ENCODE data around the gene AHDC1. TPM values are rescaled to one million over a fixed set of nuclear protein-coding genes. Genes with fewer than 3 reads are reported as not detected.

The AHDC1 gene
- total RNA-seq, 5 donors from 2014 or later (not counting 1 experiment from before 2014, with no cell fraction given): 21.9 to 26.4 (median 23.1) TPM

GRCh38 chr1:27648602-27649305 is 44.8 kb upstream of the AHDC1 start:
- no peaks in the 10 kb centered on the region for H3K9me3 ChIP-seq
- no peaks in the 10 kb centered on the region for H3K27me3 Mint-ChIP-seq
- no peak overlapping the region for H3K4me3 Mint-ChIP-seq
- H3K27me3 ChIP-seq (replicated peaks in 1 of 2; ENCODE audit: control insufficient read depth in 2 of 2, extremely low read depth in 1 of 2, insufficient read depth in 2 of 2, low read length in 1 of 2): no peaks in the 10 kb centered on the region
- no peak for ATAC-seq (replicated peaks in 1 of 4)
- 99% methylated on average over 6 of the region's 6 CpGs for WGBS (ENCODE audit: insufficient coverage)
- no peak overlapping the region for H3K4me3 ChIP-seq (ENCODE audit: control insufficient read depth in 1 of 2, extremely low read depth in 1 of 2, low read length in 1 of 2)
- no peaks in the 10 kb centered on the region for H3K9me3 Mint-ChIP-seq
- ChIA-PET POLR2A (no interaction called here), CTCF (no interaction called here)
- DNase-seq: no peak
- no peak overlapping the region for H3K27ac Mint-ChIP-seq
- H3K36me3 ChIP-seq (ENCODE audit: control insufficient read depth in 2 of 2, extremely low read depth in 1 of 2, insufficient read depth in 1 of 2, low read length in 1 of 2): no peaks in the 10 kb centered on the region
- peaks cover under 1 to 8% of the 10 kb centered on the region in 2 experiments for H3K4me1 ChIP-seq (ENCODE audit: control insufficient read depth in 1 of 2, extremely low read depth in 1 of 2, insufficient read depth in 2 of 2, low read length in 2 of 2)
- H3K36me3 Mint-ChIP-seq: no peaks in the 10 kb centered on the region
- peaks cover 22 to 45% (median 22%) of the 10 kb centered on the region in 3 donors for H3K4me1 Mint-ChIP-seq
- no peak overlapping the region for H3K27ac ChIP-seq (ENCODE audit: low read length)

DNA sequence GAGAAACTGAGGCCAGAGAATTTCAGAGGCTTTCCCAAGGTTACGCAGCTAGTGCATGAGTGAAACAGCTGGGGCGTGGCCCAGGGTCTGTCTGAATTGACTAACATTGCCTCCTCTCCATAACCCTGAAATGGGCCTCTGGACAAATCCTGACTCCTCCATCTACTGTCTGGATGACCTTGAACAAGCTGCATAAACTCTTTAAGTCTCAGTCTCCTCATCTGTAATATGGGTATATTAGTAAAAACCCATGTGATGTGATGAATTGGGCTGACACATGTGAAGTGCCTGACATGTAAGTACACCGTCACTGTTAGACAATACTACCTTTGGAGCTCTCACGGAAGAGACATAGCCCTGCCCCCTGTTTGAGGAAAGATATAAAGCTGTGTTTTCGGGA is 43.4 kb upstream of the AHDC1 start:
- H3K27ac Mint-ChIP-seq: no peak overlapping the region
- H3K27ac ChIP-seq (ENCODE audit: low read length): no peak overlapping the region
- H3K9me3 ChIP-seq: no peaks in the 10 kb centered on the region
- H3K4me3 ChIP-seq (ENCODE audit: control insufficient read depth in 1 of 2, extremely low read depth in 1 of 2, low read length in 1 of 2): no peak overlapping the region
- H3K27me3 ChIP-seq (replicated peaks in 1 of 2; ENCODE audit: control insufficient read depth in 2 of 2, extremely low read depth in 1 of 2, insufficient read depth in 2 of 2, low read length in 1 of 2): no peaks in the 10 kb centered on the region
- ChIA-PET CTCF (interaction anchor here in 1 of 2 donors (0.5 kb wide), 1 partner anchor 16 kb away, joined by 3 read pairs; no protein-coding TSS in a partner anchor), POLR2A (no interaction called here)
- no CpG with 5 or more reads among the region's 5 CpGs for WGBS (ENCODE audit: insufficient coverage)
- no peak overlapping the region for H3K4me3 Mint-ChIP-seq
- H3K4me1 ChIP-seq (ENCODE audit: control insufficient read depth in 1 of 2, extremely low read depth in 1 of 2, insufficient read depth in 2 of 2, low read length in 2 of 2): peaks cover 3 to 13% of the 10 kb centered on the region in 2 experiments
- ATAC-seq (replicated peaks in 1 of 4): no peak
- no peak for DNase-seq
- H3K36me3 ChIP-seq (ENCODE audit: control insufficient read depth in 2 of 2, extremely low read depth in 1 of 2, insufficient read depth in 1 of 2, low read length in 1 of 2): no peaks in the 10 kb centered on the region
- H3K4me1 Mint-ChIP-seq: peaks cover 27 to 51% (median 27%) of the 10 kb centered on the region in 3 donors
- H3K9me3 Mint-ChIP-seq: no peaks in the 10 kb centered on the region
- no peaks in the 10 kb centered on the region for H3K36me3 Mint-ChIP-seq
- no peaks in the 10 kb centered on the region for H3K27me3 Mint-ChIP-seq

GRCh38 chr1:27646676-27647075 is 42.7 kb upstream of the AHDC1 start:
- DNase-seq: no peak
- H3K9me3 Mint-ChIP-seq: no peaks in the 10 kb centered on the region
- Histone ChIP-seq H3K4me1 (ENCODE audit: control insufficient read depth in 1 of 2, extremely low read depth in 1 of 2, insufficient read depth in 2 of 2, low read length in 2 of 2) (peaks cover 3 to 13% of the 10 kb centered on the region in 2 experiments), H3K4me3 (ENCODE audit: control insufficient read depth in 1 of 2, extremely low read depth in 1 of 2, low read length in 1 of 2) (no peak overlapping the region), H3K27ac (ENCODE audit: low read length) (no peak overlapping the region), H3K36me3 (ENCODE audit: control insufficient read depth in 2 of 2, extremely low read depth in 1 of 2, insufficient read depth in 1 of 2, low read length in 1 of 2) (no peaks in the 10 kb centered on the region), H3K27me3 (replicated peaks in 1 of 2; ENCODE audit: control insufficient read depth in 2 of 2, extremely low read depth in 1 of 2, insufficient read depth in 2 of 2, low read length in 1 of 2) (no peaks in the 10 kb centered on the region), H3K9me3 (no peaks in the 10 kb centered on the region)
- no peaks in the 10 kb centered on the region for H3K27me3 Mint-ChIP-seq
- H3K36me3 Mint-ChIP-seq: no peaks in the 10 kb centered on the region
- H3K4me1 Mint-ChIP-seq: peaks cover 27 to 51% (median 27%) of the 10 kb centered on the region in 3 donors
- H3K27ac Mint-ChIP-seq: no peak overlapping the region
- 97% methylated on average over 7 of the region's 8 CpGs for WGBS (ENCODE audit: insufficient coverage)
- no peak for ATAC-seq (replicated peaks in 1 of 4)
- ChIA-PET POLR2A (interaction anchor here in 1 of 2 donors (0.6 kb wide), 1 partner anchor 611 kb away, joined by 3 read pairs; no protein-coding TSS in a partner anchor), CTCF (interaction anchor here in 1 of 2 donors (0.5 kb wide), 1 partner anchor 16 kb away, joined by 3 read pairs; no protein-coding TSS in a partner anchor)
- H3K4me3 Mint-ChIP-seq: no peak overlapping the region

DNA sequence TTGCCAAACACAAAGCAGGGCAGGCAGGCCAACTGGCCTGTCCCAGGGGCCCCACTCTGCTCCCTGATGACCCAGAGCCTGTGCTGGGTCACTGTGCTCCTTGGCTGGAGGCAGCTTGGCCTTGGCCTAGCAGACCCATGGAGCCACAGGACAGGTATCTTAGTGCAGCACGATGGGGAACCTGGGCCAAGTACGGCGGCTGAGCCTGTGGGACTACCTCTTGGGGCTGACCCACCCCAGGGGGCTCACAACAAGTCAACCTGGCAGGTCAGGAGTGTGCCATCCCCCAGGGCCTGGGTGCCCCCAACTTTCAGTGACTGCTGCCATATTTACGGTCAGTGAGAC is 41.1 kb upstream of the AHDC1 start:
- DNase-seq (no peak), ATAC-seq (replicated peaks in 1 of 4) (no peak)
- Histone ChIP-seq H3K36me3 (ENCODE audit: control insufficient read depth in 2 of 2, extremely low read depth in 1 of 2, insufficient read depth in 1 of 2, low read length in 1 of 2) (no peaks in the 10 kb centered on the region), H3K9me3 (no peaks in the 10 kb centered on the region), H3K4me3 (ENCODE audit: control insufficient read depth in 1 of 2, extremely low read depth in 1 of 2, low read length in 1 of 2) (no peak overlapping the region), H3K27ac (ENCODE audit: low read length) (no peak overlapping the region), H3K4me1 (ENCODE audit: control insufficient read depth in 1 of 2, extremely low read depth in 1 of 2, insufficient read depth in 2 of 2, low read length in 2 of 2) (peaks cover 3 to 13% of the 10 kb centered on the region in 2 experiments), H3K27me3 (replicated peaks in 1 of 2; ENCODE audit: control insufficient read depth in 2 of 2, extremely low read depth in 1 of 2, insufficient read depth in 2 of 2, low read length in 1 of 2) (no peaks in the 10 kb centered on the region)
- Mint-ChIP-seq H3K4me3 (no peak overlapping the region), H3K27me3 (no peaks in the 10 kb centered on the region), H3K4me1 (peaks cover 16 to 41% (median 18%) of the 10 kb centered on the region in 3 donors), H3K27ac (no peak overlapping the region), H3K9me3 (no peaks in the 10 kb centered on the region), H3K36me3 (no peaks in the 10 kb centered on the region)
- CTCF ChIA-PET: interaction anchor here (1.5 to 1.9 kb wide), 3 partner anchors 17 to 24 kb away, joined by 5 to 14 read pairs (median 7); no protein-coding TSS in a partner anchor
- POLR2A ChIA-PET: no interaction called here
- WGBS (ENCODE audit: insufficient coverage): 100% methylated on average over 3 of the region's 4 CpGs

GRCh38 chr1:27644369-27645070 is 40.6 kb upstream of the AHDC1 start:
- no peak for ATAC-seq (replicated peaks in 1 of 4)
- no peak for DNase-seq
- Histone ChIP-seq H3K4me1 (ENCODE audit: control insufficient read depth in 1 of 2, extremely low read depth in 1 of 2, insufficient read depth in 2 of 2, low read length in 2 of 2) (peaks cover 3 to 13% of the 10 kb centered on the region in 2 experiments), H3K27me3 (replicated peaks in 1 of 2; ENCODE audit: control insufficient read depth in 2 of 2, extremely low read depth in 1 of 2, insufficient read depth in 2 of 2, low read length in 1 of 2) (no peaks in the 10 kb centered on the region), H3K4me3 (ENCODE audit: control insufficient read depth in 1 of 2, extremely low read depth in 1 of 2, low read length in 1 of 2) (no peak overlapping the region), H3K36me3 (ENCODE audit: control insufficient read depth in 2 of 2, extremely low read depth in 1 of 2, insufficient read depth in 1 of 2, low read length in 1 of 2) (no peaks in the 10 kb centered on the region), H3K27ac (ENCODE audit: low read length) (no peak overlapping the region), H3K9me3 (no peaks in the 10 kb centered on the region)
- Mint-ChIP-seq H3K4me3 (no peak overlapping the region), H3K36me3 (no peaks in the 10 kb centered on the region), H3K9me3 (no peaks in the 10 kb centered on the region), H3K27me3 (no peaks in the 10 kb centered on the region), H3K4me1 (peaks cover 14 to 42% (median 17%) of the 10 kb centered on the region in 3 donors), H3K27ac (peak overlapping the region in 1 of 2 donors; percentile 80)
- ChIA-PET CTCF (interaction anchor here (1.2 to 1.9 kb wide), 4 partner anchors 18 to 25 kb away, joined by 3 to 14 read pairs (median 6); no protein-coding TSS in a partner anchor), POLR2A (interaction anchor here in 1 of 2 donors (0.5 kb wide), 1 partner anchor 1102 kb away, joined by 3 read pairs; no protein-coding TSS in a partner anchor)
- 90% methylated on average over 1 of the region's 5 CpGs for WGBS (ENCODE audit: insufficient coverage)

DNA sequence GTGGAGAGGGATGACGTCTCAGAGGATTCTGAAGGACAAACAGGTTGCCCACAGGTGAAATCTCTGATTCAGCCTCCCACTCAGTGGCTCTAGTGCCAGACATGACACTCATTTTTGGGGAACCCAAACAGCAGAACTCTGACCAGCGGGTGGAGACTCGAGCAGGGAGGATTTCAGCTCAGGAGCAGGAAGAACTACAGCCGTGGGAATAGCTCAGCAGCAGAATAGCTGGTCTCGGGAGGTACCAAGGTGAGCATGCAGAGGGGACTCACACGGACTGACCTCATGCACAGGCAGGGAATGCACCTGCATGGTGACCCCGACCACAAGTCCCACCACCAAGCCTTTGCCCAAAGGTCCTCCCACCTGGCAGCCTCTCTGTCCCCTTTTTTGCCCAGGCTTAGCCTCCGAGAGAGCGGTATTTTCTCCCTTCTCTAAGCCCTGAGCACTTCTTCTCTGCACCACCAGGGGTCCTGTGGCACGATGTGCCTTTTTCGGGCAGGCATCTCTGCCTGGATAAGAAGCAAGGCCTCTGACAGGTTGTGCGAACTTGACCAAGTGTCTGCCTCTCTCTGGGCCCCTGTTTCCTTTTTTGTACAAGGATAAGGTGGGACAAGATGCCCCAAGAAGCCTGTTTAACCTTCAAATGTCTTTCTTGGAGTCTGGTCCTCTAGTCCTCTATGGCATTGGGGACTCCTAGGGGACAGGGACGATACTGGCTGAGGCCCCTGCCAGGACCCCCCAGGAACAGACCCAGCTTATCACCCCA is 39.8 kb upstream of the AHDC1 start:
- no peaks in the 10 kb centered on the region for H3K27me3 ChIP-seq (replicated peaks in 1 of 2; ENCODE audit: control insufficient read depth in 2 of 2, extremely low read depth in 1 of 2, insufficient read depth in 2 of 2, low read length in 1 of 2)
- H3K27ac ChIP-seq (ENCODE audit: low read length): no peak overlapping the region
- Mint-ChIP-seq H3K4me1 (peaks cover 16 to 47% (median 19%) of the 10 kb centered on the region in 3 donors), H3K9me3 (no peaks in the 10 kb centered on the region), H3K36me3 (no peaks in the 10 kb centered on the region), H3K27me3 (no peaks in the 10 kb centered on the region), H3K4me3 (no peak overlapping the region), H3K27ac (peak overlapping the region; percentile 53 to 80)
- no peaks in the 10 kb centered on the region for H3K36me3 ChIP-seq (ENCODE audit: control insufficient read depth in 2 of 2, extremely low read depth in 1 of 2, insufficient read depth in 1 of 2, low read length in 1 of 2)
- ATAC-seq (replicated peaks in 1 of 4) (peak; percentile 96 to 97 (median 96)), DNase-seq (peak; percentile 49 to 85 (median 67))
- 16% methylated on average over 9 of the region's 13 CpGs for WGBS (ENCODE audit: insufficient coverage)
- no peak overlapping the region for H3K4me3 ChIP-seq (ENCODE audit: control insufficient read depth in 1 of 2, extremely low read depth in 1 of 2, low read length in 1 of 2)
- CTCF ChIA-PET: interaction anchor here (0.6 to 1.9 kb wide), 5 partner anchors 19 to 35 kb away, joined by 3 to 14 read pairs (median 5); no protein-coding TSS in a partner anchor
- POLR2A ChIA-PET: interaction anchor here in 1 of 2 donors (0.5 kb wide), 1 partner anchor 1103 kb away, joined by 3 read pairs; no protein-coding TSS in a partner anchor
- H3K4me1 ChIP-seq (ENCODE audit: control insufficient read depth in 1 of 2, extremely low read depth in 1 of 2, insufficient read depth in 2 of 2, low read length in 2 of 2): peaks cover 3 to 16% of the 10 kb centered on the region in 2 experiments
- no peaks in the 10 kb centered on the region for H3K9me3 ChIP-seq

Data from T-cell (primary cell).